Nephron progenitor cell (in vitro differentiated cells): ENCODE measurements around the gene RALB.

ENCODE experiments used
- DNase-seq: peaks from one replicate; pipeline ENCODE4 v3.0.0; 2021
- H3K27ac Mint-ChIP-seq: 2 replicates; pipeline ENCODE4 v1.8.0; 2021; ENCODE audit warnings: mild to moderate bottlenecking, moderate library complexity, mixed read lengths
- H3K27me3 Mint-ChIP-seq: 2 replicates; pipeline ENCODE4 v1.8.0; 2021; ENCODE audit warnings: mild to moderate bottlenecking, low read depth, mixed read lengths; ENCODE audit not compliant: poor library complexity
- H3K36me3 Mint-ChIP-seq: 2 replicates; pipeline ENCODE4 v1.8.0; 2021; ENCODE audit warnings: low read depth, mixed read lengths
- H3K4me1 Mint-ChIP-seq: 2 replicates; pipeline ENCODE4 v1.8.0; 2021; ENCODE audit warnings: mixed read lengths
- H3K4me3 Mint-ChIP-seq: 2 replicates; pipeline ENCODE4 v1.8.0; 2021; ENCODE audit warnings: mild to moderate bottlenecking, moderate library complexity, mixed read lengths
- H3K9me3 Mint-ChIP-seq: 2 replicates; pipeline ENCODE4 v1.8.0; 2021; ENCODE audit warnings: mild to moderate bottlenecking, moderate library complexity, mixed read lengths
- TF ChIP-seq, protein P1 (sequence below): fragments of 200-600 bp; sonication (generic); IDR thresholded peaks from 2 replicates; pipeline ENCODE4 v1.5.0; 2021; ENCODE audit warnings: antibody characterized with exemption

RALB gene

GRCh38 chr2:120237491-120237902, 15.2 kb upstream of the RALB start:
- peaks cover 32% of the 10 kb centered on the region for H3K27me3 Mint-ChIP-seq
- no peak overlapping the region for H3K27ac Mint-ChIP-seq
- peaks cover 45% of the 10 kb centered on the region for H3K4me1 Mint-ChIP-seq
- no peaks in the 10 kb centered on the region for H3K36me3 Mint-ChIP-seq
- TF ChIP-seq, protein P1, sequence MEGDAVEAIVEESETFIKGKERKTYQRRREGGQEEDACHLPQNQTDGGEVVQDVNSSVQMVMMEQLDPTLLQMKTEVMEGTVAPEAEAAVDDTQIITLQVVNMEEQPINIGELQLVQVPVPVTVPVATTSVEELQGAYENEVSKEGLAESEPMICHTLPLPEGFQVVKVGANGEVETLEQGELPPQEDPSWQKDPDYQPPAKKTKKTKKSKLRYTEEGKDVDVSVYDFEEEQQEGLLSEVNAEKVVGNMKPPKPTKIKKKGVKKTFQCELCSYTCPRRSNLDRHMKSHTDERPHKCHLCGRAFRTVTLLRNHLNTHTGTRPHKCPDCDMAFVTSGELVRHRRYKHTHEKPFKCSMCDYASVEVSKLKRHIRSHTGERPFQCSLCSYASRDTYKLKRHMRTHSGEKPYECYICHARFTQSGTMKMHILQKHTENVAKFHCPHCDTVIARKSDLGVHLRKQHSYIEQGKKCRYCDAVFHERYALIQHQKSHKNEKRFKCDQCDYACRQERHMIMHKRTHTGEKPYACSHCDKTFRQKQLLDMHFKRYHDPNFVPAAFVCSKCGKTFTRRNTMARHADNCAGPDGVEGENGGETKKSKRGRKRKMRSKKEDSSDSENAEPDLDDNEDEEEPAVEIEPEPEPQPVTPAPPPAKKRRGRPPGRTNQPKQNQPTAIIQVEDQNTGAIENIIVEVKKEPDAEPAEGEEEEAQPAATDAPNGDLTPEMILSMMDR: no peak
- H3K4me3 Mint-ChIP-seq: no peak overlapping the region
- no peaks in the 10 kb centered on the region for H3K9me3 Mint-ChIP-seq
- no peak for DNase-seq

GRCh38 chr2:120238728-120239487, 13.7 kb upstream of the RALB start:
- no peak for DNase-seq
- Mint-ChIP-seq H3K27ac (no peak overlapping the region), H3K4me3 (no peak overlapping the region), H3K4me1 (peaks cover 47% of the 10 kb centered on the region), H3K9me3 (peaks cover 3% of the 10 kb centered on the region), H3K36me3 (no peaks in the 10 kb centered on the region), H3K27me3 (peaks cover 30% of the 10 kb centered on the region)
- TF ChIP-seq, protein P1: no peak

DNA sequence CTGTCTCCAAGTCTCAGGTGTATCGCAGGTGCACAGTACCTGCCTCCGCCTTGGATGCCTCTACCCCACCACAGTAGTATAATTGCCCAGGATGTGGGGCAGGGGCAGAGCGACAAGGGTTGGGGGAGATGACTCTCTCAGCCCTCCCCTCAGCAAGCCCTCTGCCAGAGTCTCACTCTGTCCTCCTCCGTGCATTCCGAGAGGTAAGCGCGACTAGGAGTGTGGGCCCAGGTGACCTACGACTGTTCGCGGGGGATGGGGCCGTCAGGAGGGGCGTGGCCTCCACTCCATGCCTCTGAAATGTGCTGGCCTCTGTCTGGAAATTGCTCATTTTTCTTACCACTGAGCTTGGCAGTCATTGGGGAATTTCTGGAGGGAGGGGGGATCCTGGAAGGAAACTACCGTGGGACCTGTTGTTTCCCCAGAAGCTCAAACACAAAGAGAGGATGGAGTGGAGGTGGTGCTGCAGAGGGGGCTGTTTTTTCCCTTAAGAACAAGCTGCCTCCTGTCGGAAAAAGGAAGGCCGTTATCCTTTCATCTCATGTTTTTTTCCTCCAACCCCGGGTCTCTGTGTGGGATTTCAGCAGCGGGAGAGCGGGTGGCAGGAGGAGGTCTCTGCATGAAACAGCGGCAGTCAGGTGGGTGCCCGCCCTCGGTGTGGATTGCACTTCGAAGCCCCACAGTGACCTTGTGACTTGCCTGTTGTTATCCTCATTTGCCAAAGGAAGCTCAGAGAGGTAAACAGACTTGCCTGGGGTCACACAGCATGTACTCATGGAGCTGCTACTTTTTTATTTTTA, 13.0 kb upstream of the RALB start:
- Mint-ChIP-seq H3K4me3 (no peak overlapping the region), H3K36me3 (no peaks in the 10 kb centered on the region), H3K4me1 (peaks cover 53% of the 10 kb centered on the region), H3K9me3 (peaks cover 4% of the 10 kb centered on the region), H3K27ac (no peak overlapping the region), H3K27me3 (peaks cover 30% of the 10 kb centered on the region)
- no peak for DNase-seq
- TF ChIP-seq, protein P1: no peak

DNA sequence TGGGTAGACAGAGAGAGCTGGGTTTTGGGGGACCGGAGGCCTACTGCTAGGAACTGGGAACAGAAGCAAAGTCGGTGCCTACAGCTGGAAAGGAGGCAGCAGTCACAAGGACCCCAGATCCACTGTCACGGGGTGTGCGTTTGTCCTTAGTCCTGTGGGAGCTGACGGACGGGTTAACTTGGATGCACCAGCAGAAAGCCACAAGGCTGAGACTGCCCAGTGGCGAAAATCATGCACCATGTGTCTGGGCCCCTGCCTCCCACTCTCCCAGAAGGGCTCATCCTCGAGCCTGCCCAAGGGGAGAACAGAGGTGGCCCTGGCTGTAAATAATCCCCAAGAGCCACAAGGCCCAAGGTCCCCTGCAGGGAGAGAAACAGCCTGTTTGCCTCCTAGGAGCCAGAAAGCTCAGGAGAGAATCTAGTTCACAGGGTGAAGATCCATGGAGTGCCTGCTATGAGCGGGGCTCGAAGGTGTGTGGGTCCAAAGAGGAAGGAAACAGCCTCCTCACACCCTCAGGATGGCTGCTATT, 11.7 kb upstream of the RALB start:
- peaks cover 27% of the 10 kb centered on the region for H3K27me3 Mint-ChIP-seq
- H3K9me3 Mint-ChIP-seq: peaks cover 4% of the 10 kb centered on the region
- DNase-seq: no peak
- H3K4me1 Mint-ChIP-seq: peaks cover 66% of the 10 kb centered on the region
- TF ChIP-seq, protein P1: no peak
- H3K36me3 Mint-ChIP-seq: no peaks in the 10 kb centered on the region
- no peak overlapping the region for H3K4me3 Mint-ChIP-seq
- no peak overlapping the region for H3K27ac Mint-ChIP-seq

- Mint-ChIP-seq H3K27me3 (peaks cover 29% of the 10 kb centered on the region), H3K36me3 (no peaks in the 10 kb centered on the region), H3K9me3 (peaks cover 4% of the 10 kb centered on the region), H3K4me3 (no peak overlapping the region), H3K4me1 (peaks cover 73% of the 10 kb centered on the region), H3K27ac (no peak overlapping the region)
- DNase-seq: no peak
- TF ChIP-seq, protein P1: no peak
Measured at GRCh38 chr2:120241684-120242083, 11.0 kb upstream of the RALB start.
